ENCODE data around the gene COPE. TPM values are rescaled to one million over a fixed set of nuclear protein-coding genes. Genes with fewer than 3 reads are reported as not detected.

Gene COPE
- total RNA-seq, 1 donor from 2014 or later: 212 TPM

GRCh38 chr19:18895824-18896341 is 23.3 kb downstream of the COPE start, which contains the start of gene CERS1:
CERS1 (minus strand) TSS chr19:18896158; CDS start chr19:18896072, 86 bp downstream.
- TF ChIP-seq POLR2AphosphoS5 (IDR thresholded peaks at IDR 0.05; ENCODE audit: insufficient read depth in 1 of 2, low read depth in 1 of 2) (no peak), POLR2A (IDR thresholded peaks at IDR 0.05) (no peak), CTCF (IDR thresholded peaks at IDR 0.05) (no peak)
- intact Hi-C loops (cut with DNase I): no loop called here
- H3K4me1 ChIP-seq: peaks cover 24% of the 10 kb centered on the region
- DNase-seq (ENCODE audit: extremely low spot score in 2 of 2): no peak
- H3K27ac ChIP-seq: no peak within 1 kb of the TSS
- peaks cover 5% of the 10 kb centered on the region for H3K27me3 ChIP-seq
- peak within 1 kb of the TSS; percentile 42 to 46 for H3K4me3 ChIP-seq
- no peaks in the 10 kb centered on the region for H3K9me3 ChIP-seq
- H3K36me3 ChIP-seq: peaks cover 0 to 16% of the 10 kb centered on the region in 2 donors

- intact Hi-C loops (cut with DNase I): no loop called here
- Histone ChIP-seq H3K4me1 (peaks cover 24% of the 10 kb centered on the region), H3K4me3 (peak overlapping the region; percentile 42 to 46), H3K36me3 (peaks cover 0 to 10% of the 10 kb centered on the region in 2 donors), H3K27ac (no peak overlapping the region), H3K27me3 (peaks cover 5% of the 10 kb centered on the region), H3K9me3 (no peaks in the 10 kb centered on the region)
- DNase-seq (ENCODE audit: extremely low spot score in 2 of 2): no peak
- TF ChIP-seq CTCF (IDR thresholded peaks at IDR 0.05): no peak
These were observed 24.0 kb downstream of the COPE start for GRCh38 chr19:18895038-18895823.

GRCh38 chr19:18894254-18895037 is 24.7 kb downstream of the COPE start:
- peaks cover 5% of the 10 kb centered on the region for H3K27me3 ChIP-seq
- intact Hi-C loops (cut with DNase I): no loop called here
- TF ChIP-seq POLR2AphosphoS5 (IDR thresholded peaks at IDR 0.05; ENCODE audit: insufficient read depth in 1 of 2, low read depth in 1 of 2) (no peak), POLR2A (IDR thresholded peaks at IDR 0.05) (no peak), CTCF (IDR thresholded peaks at IDR 0.05) (no peak)
- no peak for DNase-seq (ENCODE audit: extremely low spot score in 2 of 2)
- no peaks in the 10 kb centered on the region for H3K9me3 ChIP-seq
- no peak overlapping the region for H3K27ac ChIP-seq
- H3K36me3 ChIP-seq: peaks cover 0 to 3% of the 10 kb centered on the region in 2 donors
- peaks cover 24% of the 10 kb centered on the region for H3K4me1 ChIP-seq
- peak overlapping the region; percentile 42 to 46 for H3K4me3 ChIP-seq

GRCh38 chr19:18893587-18894253 is 25.5 kb downstream of the COPE start:
- Histone ChIP-seq H3K9me3 (no peaks in the 10 kb centered on the region), H3K27ac (no peak overlapping the region), H3K27me3 (peaks cover 5% of the 10 kb centered on the region), H3K36me3 (no peaks in the 10 kb centered on the region), H3K4me3 (no peak overlapping the region), H3K4me1 (peaks cover 24% of the 10 kb centered on the region)
- TF ChIP-seq CTCF (IDR thresholded peaks at IDR 0.05) (no peak), POLR2AphosphoS5 (IDR thresholded peaks at IDR 0.05; ENCODE audit: insufficient read depth in 1 of 2, low read depth in 1 of 2) (no peak), POLR2A (IDR thresholded peaks at IDR 0.05) (no peak)
- intact Hi-C loops (cut with DNase I): no loop called here
- no peak for DNase-seq (ENCODE audit: extremely low spot score in 2 of 2)
